Stimulated activated CD4-positive, alpha-beta T cell treated with anti-CD3 and anti-CD28 coated beads, Interleukin-1b, Interleukin-23, amount 100 ng/mL, for 24 hours (primary cell): ENCODE measurements around the gene PHLDB2.

Experiments
- DNase-seq, 4 experiments: peaks; one replicate each; pipeline ENCODE4 v3.0.0-alpha.2; 2020; ENCODE audit warnings: low read depth in 4 of 4, low spot score in 1 of 4

PHLDB2 gene

DNA sequence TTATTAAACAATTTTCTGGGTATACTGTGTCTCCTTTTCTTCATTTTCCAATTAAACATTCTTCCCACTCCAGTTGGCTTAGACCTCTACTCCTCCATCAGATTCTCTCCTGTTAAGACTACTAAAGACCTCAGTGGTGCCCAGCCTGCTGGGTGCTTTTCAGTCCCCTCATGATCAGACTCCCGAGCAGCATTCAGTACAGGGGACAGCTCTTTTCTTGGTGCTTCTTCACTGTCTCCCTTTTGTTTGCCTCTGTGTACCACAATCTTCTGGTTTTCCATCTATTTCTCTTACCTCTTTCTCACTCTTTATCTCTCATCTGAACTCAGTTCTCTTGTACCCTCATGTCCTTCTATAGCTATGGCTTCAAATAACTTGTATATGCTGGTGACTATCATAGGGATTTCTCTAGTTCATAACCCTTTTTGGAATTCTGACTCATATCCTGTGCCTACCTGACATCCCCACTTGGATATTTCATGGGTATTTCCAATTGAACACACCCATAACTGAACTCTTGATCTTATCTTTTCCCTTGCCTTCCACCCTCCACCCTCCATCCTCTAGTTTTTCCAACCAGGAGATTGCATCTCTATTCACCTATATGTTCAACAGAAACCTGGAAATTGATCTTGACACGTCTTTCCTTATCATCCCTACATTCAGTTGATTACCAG is 64.2 kb downstream of the PHLDB2 start:
- DNase-seq, result no peak

GRCh38 chr3:111923806-111924205 is 64.7 kb downstream of the PHLDB2 start:
- DNase-seq, result no peak

DNA sequence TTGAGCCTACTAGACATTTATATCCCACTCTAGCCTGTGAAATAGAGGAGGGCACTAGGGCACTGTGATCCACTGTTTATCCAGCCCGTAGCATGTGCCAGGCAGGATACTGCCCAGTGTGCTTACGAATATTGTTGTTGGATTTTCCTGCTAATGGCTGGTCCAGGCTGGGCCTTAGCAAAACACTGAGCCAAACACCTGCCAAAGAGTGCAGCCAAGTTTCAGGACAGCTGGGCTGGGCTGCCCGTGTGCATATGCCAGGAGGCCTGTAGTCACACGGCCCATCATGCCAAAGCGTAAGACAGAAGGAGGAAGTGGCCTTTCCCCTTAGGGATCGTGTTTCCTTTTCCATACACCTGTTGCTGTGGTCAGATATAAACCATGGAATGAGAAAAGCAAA is 65.2 kb downstream of the PHLDB2 start:
- no peak for DNase-seq

DNA sequence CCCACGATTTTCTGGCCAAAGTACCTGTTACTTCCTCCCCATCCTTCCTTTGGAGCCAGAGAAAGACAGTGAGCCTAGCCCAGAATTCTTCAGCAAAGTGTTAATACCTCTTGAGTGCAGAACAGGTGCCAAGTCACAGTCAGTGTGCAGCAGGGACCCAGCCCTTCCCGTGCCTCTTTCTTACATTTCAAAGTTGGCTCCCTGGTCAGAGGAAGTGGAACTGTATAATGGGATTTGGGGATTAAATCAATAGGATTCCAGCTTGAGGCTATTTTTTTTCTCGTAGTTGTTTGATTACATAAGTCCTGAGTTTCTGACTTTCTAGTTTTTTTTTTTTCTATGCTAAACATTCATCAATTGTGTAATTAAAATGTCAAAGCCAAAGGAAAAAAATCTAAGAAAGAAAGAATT is 67.2 kb downstream of the PHLDB2 start:
- no peak for DNase-seq

DNA sequence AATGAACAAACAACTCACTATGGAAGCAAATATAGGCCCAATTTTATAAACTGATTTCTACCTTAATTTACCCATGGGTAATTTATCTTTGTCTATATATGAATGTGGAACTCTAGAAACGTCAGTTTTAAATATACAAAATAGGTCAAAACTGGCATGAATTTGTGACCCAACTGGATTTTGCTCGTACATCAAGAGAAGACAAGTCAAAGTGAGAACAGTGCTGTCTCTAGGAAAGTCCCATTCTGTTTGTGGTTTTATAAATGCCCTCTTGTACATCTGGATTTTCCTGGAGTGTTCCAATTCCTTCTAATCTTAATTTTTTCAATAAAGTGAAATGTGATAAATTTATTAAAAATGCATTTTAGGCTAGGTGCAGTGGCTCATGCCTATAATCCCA is 69.5 kb downstream of the PHLDB2 start:
- DNase-seq, result no peak

- no peak for DNase-seq
Observed at GRCh38 chr3:111929484-111929883, 70.4 kb downstream of the PHLDB2 start.

DNA sequence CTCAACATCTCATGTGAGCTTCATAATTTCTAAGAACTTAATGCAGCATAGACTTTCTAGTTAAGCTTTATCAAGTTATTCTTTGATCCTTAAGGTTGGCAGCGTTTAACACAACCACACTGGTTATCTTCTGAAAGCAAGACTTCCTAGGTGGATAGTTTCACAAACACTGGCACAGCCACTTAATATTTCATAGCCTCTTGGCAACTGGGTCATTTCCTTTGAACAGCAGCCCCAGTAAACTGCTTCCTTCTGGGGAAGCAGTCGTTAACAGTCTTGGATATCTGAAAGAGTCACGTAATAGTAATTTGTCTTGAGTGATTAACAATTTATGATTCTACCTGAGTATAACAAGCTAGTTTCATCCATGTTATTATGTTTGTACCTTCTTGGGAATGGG is 73.9 kb downstream of the PHLDB2 start:
- DNase-seq, result no peak

- no peak for DNase-seq
Observed at GRCh38 chr3:111936191-111936841, 77.3 kb downstream of the PHLDB2 start.

DNA sequence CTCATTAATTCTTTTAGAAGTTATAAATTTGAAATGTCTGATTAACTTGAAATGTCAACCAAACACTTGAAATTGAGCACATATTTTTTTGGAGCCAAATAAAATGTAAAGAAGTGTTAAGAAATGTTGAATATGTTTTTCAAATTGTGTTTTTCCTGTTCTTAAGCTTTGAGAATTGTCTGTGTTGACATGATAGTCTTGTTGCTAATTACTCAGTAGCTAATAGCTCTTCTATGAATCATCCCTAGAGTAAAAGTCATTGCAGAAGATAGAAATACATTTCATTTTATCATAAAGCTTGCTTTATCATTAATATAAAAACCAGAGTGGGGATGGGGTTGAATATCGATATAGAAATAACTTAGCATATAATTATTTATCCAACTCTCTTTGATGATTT is 77.9 kb downstream of the PHLDB2 start:
- DNase-seq, result no peak

GRCh38 chr3:111937871-111938270 is 78.8 kb downstream of the PHLDB2 start:
- DNase-seq, result no peak

GRCh38 chr3:111939873-111940272 is 80.8 kb downstream of the PHLDB2 start:
- no peak for DNase-seq

GRCh38 chr3:111943533-111943932 is 84.5 kb downstream of the PHLDB2 start:
- DNase-seq, result no peak

DNA sequence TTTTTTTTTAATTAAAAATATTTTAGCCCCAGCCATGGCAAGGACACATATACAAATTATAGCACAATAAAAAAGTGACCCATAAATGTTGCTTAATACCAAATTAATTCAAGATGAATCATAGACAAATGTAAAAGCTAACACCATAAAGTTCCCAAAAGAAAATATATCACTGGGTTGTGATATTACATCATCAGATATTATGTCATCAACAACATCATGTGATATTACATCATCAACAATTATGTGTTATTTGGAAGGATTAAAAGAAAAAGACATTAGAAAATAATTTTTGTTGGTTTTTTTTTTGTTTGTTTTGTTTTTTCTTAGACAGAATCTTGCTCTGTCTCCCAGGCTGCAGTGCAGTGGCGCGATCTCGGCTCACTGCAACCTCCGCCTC is 85.3 kb downstream of the PHLDB2 start:
- no peak for DNase-seq

DNA sequence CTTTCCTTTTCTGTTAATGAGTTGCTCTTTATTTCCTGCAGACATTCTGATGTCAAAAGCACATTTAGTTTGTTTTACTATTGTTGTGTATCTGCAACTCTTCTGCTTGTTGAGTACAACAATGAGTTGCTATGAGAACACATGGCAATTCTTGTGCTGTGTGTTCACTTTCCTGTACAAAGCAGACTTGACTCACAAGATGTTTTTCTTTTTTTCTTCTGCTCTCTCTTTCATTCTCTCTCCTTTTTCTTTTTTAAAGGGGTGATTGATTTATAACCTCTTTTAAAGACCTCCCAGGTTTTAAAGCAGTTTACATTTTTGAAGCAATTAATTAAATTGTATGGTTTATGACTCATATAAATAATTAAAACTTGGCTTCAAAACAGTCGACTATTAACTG is 88.2 kb downstream of the PHLDB2 start:
- no peak for DNase-seq

DNA sequence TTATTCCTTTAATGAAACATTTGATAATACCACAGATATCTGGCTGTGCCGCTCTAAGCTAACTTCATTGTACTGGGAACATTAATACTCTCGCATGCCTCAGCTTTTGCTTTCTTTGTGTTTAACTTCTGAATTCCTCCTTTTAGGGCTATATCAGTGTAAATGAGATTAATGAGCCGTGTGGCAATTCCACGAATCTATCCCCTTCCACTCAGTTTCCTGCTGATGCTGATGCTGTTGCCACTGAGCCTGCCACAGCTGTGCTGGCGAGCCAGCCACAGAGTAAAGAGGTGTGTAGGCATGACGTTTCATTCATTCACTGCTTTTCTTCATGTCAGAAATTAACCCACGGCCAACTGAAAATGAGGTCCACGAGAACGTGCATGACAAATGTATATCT is 89.7 kb downstream of the PHLDB2 start:
- DNase-seq, result no peak

- DNase-seq, result no peak
Observed at GRCh38 chr3:111949712-111950111, 90.6 kb downstream of the PHLDB2 start.

GRCh38 chr3:111951032-111951431 is 92.0 kb downstream of the PHLDB2 start:
- no peak for DNase-seq

DNA sequence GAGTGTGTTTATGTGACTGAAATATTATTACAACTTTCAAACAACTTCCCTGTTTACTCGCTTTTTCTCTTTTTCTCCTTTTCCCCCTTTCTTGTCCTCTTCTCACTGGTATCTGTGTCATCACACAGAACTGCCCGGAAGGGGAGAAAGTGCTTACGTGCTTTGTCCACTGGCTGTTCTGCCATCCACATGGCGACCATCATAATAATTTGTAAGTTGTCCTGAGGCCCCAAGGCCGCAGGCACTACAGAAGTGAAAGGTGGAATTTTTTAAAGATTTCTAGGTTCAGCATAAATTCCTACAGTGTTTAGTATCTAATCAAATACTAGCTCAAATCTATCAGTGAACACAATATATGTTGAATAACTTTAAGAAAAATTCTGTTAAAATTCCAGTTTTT is 93.0 kb downstream of the PHLDB2 start:
- DNase-seq, result no peak

GRCh38 chr3:111952866-111953450 is 93.9 kb downstream of the PHLDB2 start:
- no peak for DNase-seq

GRCh38 chr3:111954228-111954990 is 95.3 kb downstream of the PHLDB2 start:
- no peak for DNase-seq

DNA sequence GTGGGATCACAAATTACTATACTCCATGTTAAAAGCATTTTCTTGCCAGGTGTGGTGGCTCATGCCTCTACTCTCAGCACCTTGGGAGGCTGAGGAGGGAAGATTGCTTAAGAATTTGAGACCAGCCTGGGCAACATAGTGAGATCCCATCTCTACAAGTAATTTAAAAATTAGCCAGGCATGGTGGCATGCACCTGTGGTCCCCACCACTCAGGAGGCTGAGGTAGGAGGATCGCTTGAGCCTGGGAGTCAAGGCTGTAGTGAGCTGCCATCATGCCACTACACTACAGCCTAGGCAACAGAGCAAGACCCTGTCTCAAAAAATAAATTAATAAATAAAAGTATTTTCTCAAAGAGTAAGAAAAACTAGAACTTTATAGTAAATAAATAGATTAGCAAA is 96.8 kb downstream of the PHLDB2 start:
- DNase-seq, result no peak

GRCh38 chr3:111956449-111956848 is 97.4 kb downstream of the PHLDB2 start:
- DNase-seq, result no peak
